Neural progenitor cell (in vitro differentiated cells): ENCODE results near the gene HNF4A.

Experiments used
- CTCF ChIP-seq: fragments of 200-600 bp; sonication (generic); IDR thresholded peaks from 2 replicates; pipeline ENCODE4 v1.5.1; 2017; ENCODE audit warnings: antibody characterized with exemption, mild to moderate bottlenecking
- EZH2 ChIP-seq: fragments of 200-600 bp; sonication (generic); IDR thresholded peaks from 2 replicates; pipeline ENCODE4 v1.6.1; 2017; ENCODE audit warnings: antibody characterized with exemption, mild to moderate bottlenecking, moderate library complexity

GRCh38 chr20:44467289-44467883 is 111.9 kb downstream of the HNF4A start:
- no peak for TF ChIP-seq CTCF
- TF ChIP-seq EZH2 = no peak
